Kidney (tissue), 22 donors: Measurements from ENCODE around the gene CEP135. TPM values are rescaled to one million over a fixed set of nuclear protein-coding genes. Genes with fewer than 3 reads are reported as not detected.
A peak's percentile ranks its signal among the peaks of the same experiment; 100 is the strongest.

Experiments used
- DNase-seq, 5 donors: peaks; one replicate each; pipeline ENCODE4 v3.0.0-alpha.2; 2013 to 2020
- FAIRE-seq: peaks from 2 replicates; lab custom pipeline; 2012; peaks lifted over from hg19 to GRCh38; lab: Jason Lieb, UNC
- H3K27ac ChIP-seq, 2 donors: one replicate each; pipeline ENCODE4 v1.7.0; 2013; ENCODE audit warnings: low read depth in 2 of 2, low read length in 2 of 2, inconsistent platforms in 1 of 2
- H3K27me3 ChIP-seq: one replicate; pipeline ENCODE4 v1.7.1; 2013; ENCODE audit warnings: low read length, inconsistent platforms; ENCODE audit not compliant: control insufficient read depth, insufficient read depth
- H3K36me3 ChIP-seq, 3 donors: one replicate each; pipeline versions ENCODE4 v1.7.0 to v1.7.1; 2013; ENCODE audit warnings: low read length in 3 of 3, control low read depth in 1 of 3, inconsistent platforms in 1 of 3; ENCODE audit not compliant: insufficient read depth in 3 of 3, control insufficient read depth in 2 of 3
- H3K4me1 ChIP-seq, 3 donors: one replicate each; pipeline versions ENCODE4 v1.7.0 to v1.7.1; 2013; ENCODE audit warnings: low read length in 3 of 3, inconsistent platforms in 1 of 3, low read depth in 1 of 3; ENCODE audit not compliant: control insufficient read depth in 2 of 3, insufficient read depth in 2 of 3
- H3K4me3 ChIP-seq, 3 donors: one replicate each; pipeline versions ENCODE4 v1.7.0 to v1.8.1; 2013; ENCODE audit warnings: low read length in 3 of 3, control low read depth in 1 of 3, inconsistent platforms in 1 of 3
- H3K9ac ChIP-seq, 3 donors: one replicate each; pipeline versions ENCODE4 v1.7.0 to v1.7.1; 2013; ENCODE audit warnings: low read length in 3 of 3, control low read depth in 1 of 3, inconsistent platforms in 1 of 3
- H3K9me3 ChIP-seq, 3 donors: one replicate each; pipeline versions ENCODE4 v1.7.0 to v1.7.1; 2013; ENCODE audit warnings: low read length in 3 of 3, control low read depth in 1 of 3, inconsistent platforms in 1 of 3; ENCODE audit not compliant: control insufficient read depth in 2 of 3, insufficient read depth in 1 of 3
- CTCF ChIP-seq: IDR thresholded peaks from 3 replicates; pipeline ENCODE4 v1.5.1; 2012; ENCODE audit warnings: mild to moderate bottlenecking, moderate library complexity, borderline replicate concordance; ENCODE audit not compliant: insufficient read depth; ENCODE audit errors: extremely low read depth
- intact Hi-C: fragments of 100-400 bp; cut with DNase I; formaldehyde crosslinking; loops from one replicate; pipeline ENCODE4 v1.11.1; 2022
- long read RNA-seq, 10 donors: library from polyadenylated mRNA in 1 of 10; unstranded in 1 of 10; transcript quantifications; one replicate each; pipeline ENCODE4 v2.0.0 and lab custom pipeline, GENCODE V29; 2021 to 2026
- polyA plus RNA-seq: library from polyadenylated mRNA; stranded (reverse); fragments of 350-450 nt; fragmentation: Illumina TruSeq; extraction: RNeasy Lipid Tissue Mini Kit (QIAGEN cat#74804); gene quantifications from one replicate; pipeline ENCODE4 v1.2.3, GENCODE V29; 2014; ENCODE audit warnings: low read depth, low replicate concordance; ENCODE audit not compliant: insufficient read depth
- total RNA-seq: library from RNA; stranded (reverse); fragmentation: NEBNext Ultra II Directional; extraction: Animal tissue kit (Norgen Biotek cat#: 25700); gene quantifications from one replicate; pipeline ENCODE4 v1.2.1, GENCODE V29; 2021
- donor health status: control.
- donor health status: control.
- donor health status: control.
- donor health status: control.
- donor health status: control.
- donor health status: DM: yes; HTN: yes; CAD: no.
- donor health status: Normal renal cell carcinoma (clear cell type).

CEP135 gene
- total RNA-seq = 9.2 TPM
- polyA plus RNA-seq = 2.3 TPM
- long read RNA-seq, donor 1, partial matches to known transcripts = 0 of 3 reads
- long read RNA-seq, donor 1, other reads (novel, unspliced or antisense) = 0 of 3 reads
- long read RNA-seq, donor 2, full-length matches to known transcripts = 1 of 9 reads
- long read RNA-seq, donor 2, partial matches to known transcripts = 8 of 9 reads
- long read RNA-seq, donor 2, other reads (novel, unspliced or antisense) = 0 of 9 reads
- long read RNA-seq, donor 3 = 0 reads
- long read RNA-seq, donor 4, full-length matches to known transcripts = 1 of 1 reads
- long read RNA-seq, donor 4, partial matches to known transcripts = 0 of 1 reads
- long read RNA-seq, donor 4, other reads (novel, unspliced or antisense) = 0 of 1 reads
- long read RNA-seq, donor 5 = 0 reads
- long read RNA-seq, donor 6 = 0 reads
- long read RNA-seq, donor 7, full-length matches to known transcripts = 1 of 5 reads
- long read RNA-seq, donor 7, partial matches to known transcripts = 1 of 5 reads
- long read RNA-seq, donor 7, other reads (novel, unspliced or antisense) = 3 of 5 reads
- long read RNA-seq, donor 8 = 0 reads
- long read RNA-seq, donor 9 = 0 reads
- long read RNA-seq, donor 10 = 0 reads

- Histone ChIP-seq H3K9ac (peak within 1 kb of the TSS; percentile 61 to 77 (median 64)), H3K27ac (peak within 1 kb of the TSS; percentile 86 to 97), H3K4me3 (peak within 1 kb of the TSS; percentile 81 to 93 (median 85)), H3K4me1 (peaks cover 0 to 20% (median 7%) of the 10 kb centered on the region in 3 donors), H3K36me3 (peaks cover 0 to 6% (median 0%) of the 10 kb centered on the region in 3 donors), H3K27me3 (no peaks in the 10 kb centered on the region), H3K9me3 (no peaks in the 10 kb centered on the region)
- peak; percentile 79 for TF ChIP-seq CTCF
- intact Hi-C loops = no loop called here
- DNase-seq (peak; percentile 96 to 99 (median 98)), FAIRE-seq (no peak)
These were observed at the start of gene CEP135 for GRCh38 chr4:55948726-55949481. Gene CEP135 (plus strand): TSS chr4:55948945. CDS start chr4:55952131, 3,186 bp downstream.

DNA sequence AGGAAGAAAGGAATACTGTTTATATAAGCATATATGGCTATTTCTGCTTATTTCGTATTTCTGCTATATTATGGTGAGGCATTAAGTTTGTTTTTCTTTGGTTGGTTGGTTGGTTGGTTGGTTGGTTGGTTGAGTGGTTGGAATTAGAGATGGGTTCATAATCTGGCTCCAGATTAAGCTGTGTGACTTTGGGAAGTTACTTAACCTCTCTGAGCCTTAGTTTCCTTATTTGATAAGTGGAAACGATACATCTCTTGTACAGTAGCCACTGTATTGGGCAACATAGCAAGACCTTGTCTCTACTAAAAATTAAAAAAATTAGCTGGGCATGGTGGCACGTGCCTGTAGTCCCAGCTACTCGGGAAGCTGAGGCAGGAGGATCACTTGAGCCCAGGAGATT is 46.1 kb upstream of the CEP135 start:
- FAIRE-seq (no peak), DNase-seq (no peak)
- Histone ChIP-seq H3K9ac (no peak overlapping the region), H3K4me3 (no peak overlapping the region), H3K27me3 (no peaks in the 10 kb centered on the region), H3K36me3 (peaks cover 3 to 4% (median 3%) of the 10 kb centered on the region in 3 donors), H3K4me1 (no peaks in the 10 kb centered on the region), H3K27ac (no peak overlapping the region), H3K9me3 (no peaks in the 10 kb centered on the region)
- TF ChIP-seq CTCF = no peak
- intact Hi-C loops = no loop called here

DNA sequence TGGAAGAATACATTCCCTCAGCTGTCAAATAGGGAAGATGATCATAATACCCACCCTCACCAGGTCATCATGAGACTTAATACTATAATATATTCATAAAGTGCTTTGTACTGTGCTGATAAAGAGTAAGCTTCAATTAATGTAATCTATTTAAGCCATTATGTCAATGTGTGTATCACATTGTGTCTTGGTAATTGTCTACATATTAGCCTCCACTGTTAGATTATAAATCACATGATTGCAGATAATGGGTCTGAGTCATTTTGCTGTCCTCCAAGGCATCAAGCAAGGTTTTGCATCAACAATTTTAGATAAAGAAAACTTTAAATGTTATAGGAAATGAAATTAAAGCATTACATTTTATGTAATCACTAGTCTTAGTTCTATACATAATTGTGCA is 45.2 kb upstream of the CEP135 start:
- no peaks in the 10 kb centered on the region for H3K9me3 ChIP-seq
- intact Hi-C loops = no loop called here
- no peak for TF ChIP-seq CTCF
- no peaks in the 10 kb centered on the region for H3K4me1 ChIP-seq
- H3K27ac ChIP-seq = no peak overlapping the region
- FAIRE-seq = no peak
- H3K36me3 ChIP-seq = peaks cover 3 to 4% (median 3%) of the 10 kb centered on the region in 3 donors
- DNase-seq = no peak
- H3K27me3 ChIP-seq = no peaks in the 10 kb centered on the region
- H3K4me3 ChIP-seq = no peak overlapping the region
- no peak overlapping the region for H3K9ac ChIP-seq
